ENCODE measurements around the gene ACADL. TPM values are rescaled to one million over a fixed set of nuclear protein-coding genes. Genes with fewer than 3 reads are reported as not detected.

ACADL gene
- total RNA-seq, 2 experiments from 2014 or later = not detected

- ATAC-seq (ENCODE audit: poor library complexity) (no peak), DNase-seq (no peak)
- Histone ChIP-seq H3K4me3 (ENCODE audit: low read length) (no peak overlapping the region), H3K9me3 (ENCODE audit: control insufficient read depth in 1 of 2, insufficient read depth in 1 of 2, low read length in 2 of 2) (no peaks in the 10 kb centered on the region), H3K27ac (ENCODE audit: low read depth in 1 of 2, low read length in 2 of 2) (no peak overlapping the region), H3K36me3 (ENCODE audit: insufficient read depth, low read length) (peaks cover 3% of the 10 kb centered on the region), H3K4me1 (ENCODE audit: insufficient read depth, low read length) (no peaks in the 10 kb centered on the region), H3K27me3 (ENCODE audit: control insufficient read depth in 1 of 2, insufficient read depth in 2 of 2, low read length in 2 of 2) (no peaks in the 10 kb centered on the region)
- no peak overlapping the region for H3K27ac Mint-ChIP-seq
- H3K27me3 Mint-ChIP-seq = no peaks in the 10 kb centered on the region
- intact Hi-C loops (cut with DNase I, micrococcal nuclease) = no loop called here
- no peak overlapping the region for H3K4me3 Mint-ChIP-seq
- ChIA-PET POLR2A (no interaction called here), CTCF (interaction anchor here (1.3 kb wide), 1 partner anchor 148 kb away, joined by 3 read pairs; no protein-coding TSS in a partner anchor)
- no peaks in the 10 kb centered on the region for H3K9me3 Mint-ChIP-seq
- peaks cover 39% of the 10 kb centered on the region for H3K36me3 Mint-ChIP-seq (ENCODE audit: low read depth)
- TF ChIP-seq CTCF (IDR thresholded peaks at IDR 0.05) = no peak
- peaks cover 25% of the 10 kb centered on the region for H3K4me1 Mint-ChIP-seq (ENCODE audit: low read depth)
These were observed 67.0 kb downstream of the ACADL start for GRCh38 chr2:210158236-210158635.

- Histone ChIP-seq H3K27me3 (ENCODE audit: control insufficient read depth in 1 of 2, insufficient read depth in 2 of 2, low read length in 2 of 2) (no peaks in the 10 kb centered on the region), H3K4me1 (ENCODE audit: insufficient read depth, low read length) (no peaks in the 10 kb centered on the region), H3K27ac (ENCODE audit: low read depth in 1 of 2, low read length in 2 of 2) (no peak overlapping the region), H3K4me3 (ENCODE audit: low read length) (no peak overlapping the region), H3K9me3 (ENCODE audit: control insufficient read depth in 1 of 2, insufficient read depth in 1 of 2, low read length in 2 of 2) (no peaks in the 10 kb centered on the region), H3K36me3 (ENCODE audit: insufficient read depth, low read length) (peaks cover 3% of the 10 kb centered on the region)
- no peak overlapping the region for H3K27ac Mint-ChIP-seq
- peaks cover 18% of the 10 kb centered on the region for H3K4me1 Mint-ChIP-seq (ENCODE audit: low read depth)
- ChIA-PET CTCF (no interaction called here), POLR2A (no interaction called here)
- ATAC-seq (ENCODE audit: poor library complexity) (no peak), DNase-seq (no peak)
- peaks cover 40% of the 10 kb centered on the region for H3K36me3 Mint-ChIP-seq (ENCODE audit: low read depth)
- no peak for TF ChIP-seq CTCF (IDR thresholded peaks at IDR 0.05)
- intact Hi-C loops (cut with DNase I, micrococcal nuclease) = no loop called here
- H3K9me3 Mint-ChIP-seq = no peaks in the 10 kb centered on the region
- no peak overlapping the region for H3K4me3 Mint-ChIP-seq
- no peaks in the 10 kb centered on the region for H3K27me3 Mint-ChIP-seq
These were observed 67.7 kb downstream of the ACADL start for GRCh38 chr2:210157526-210157925.

GRCh38 chr2:210147614-210148013, 77.6 kb downstream of the ACADL start:
- intact Hi-C loops (cut with DNase I, micrococcal nuclease) = no loop called here
- CTCF ChIA-PET = no interaction called here
- Histone ChIP-seq H3K27ac (ENCODE audit: low read depth in 1 of 2, low read length in 2 of 2) (no peak overlapping the region), H3K4me3 (ENCODE audit: low read length) (no peak overlapping the region), H3K4me1 (ENCODE audit: insufficient read depth, low read length) (no peaks in the 10 kb centered on the region), H3K27me3 (ENCODE audit: control insufficient read depth in 1 of 2, insufficient read depth in 2 of 2, low read length in 2 of 2) (no peaks in the 10 kb centered on the region), H3K36me3 (ENCODE audit: insufficient read depth, low read length) (no peaks in the 10 kb centered on the region), H3K9me3 (ENCODE audit: control insufficient read depth in 1 of 2, insufficient read depth in 1 of 2, low read length in 2 of 2) (no peaks in the 10 kb centered on the region)
- Mint-ChIP-seq H3K27me3 (no peaks in the 10 kb centered on the region), H3K36me3 (ENCODE audit: low read depth) (peaks cover 71% of the 10 kb centered on the region), H3K4me1 (ENCODE audit: low read depth) (no peaks in the 10 kb centered on the region), H3K4me3 (no peak overlapping the region), H3K9me3 (peaks cover 13% of the 10 kb centered on the region), H3K27ac (no peak overlapping the region)
- POLR2A ChIA-PET = no interaction called here
- TF ChIP-seq CTCF (IDR thresholded peaks at IDR 0.05) = no peak
- ATAC-seq (ENCODE audit: poor library complexity) (no peak), DNase-seq (no peak)

Other genes with a start within 250 kb of the ACADL start
- gene RPE, start 222.8 kb downstream of the ACADL start, total RNA-seq = 10 to 100 TPM; 11.3 TPM
- gene KANSL1L, start 54.0 kb downstream of the ACADL start, total RNA-seq = 1 to 10 TPM; 6.7 to 7.0 TPM
- not detected for gene MYL1, start 89.7 kb upstream of the ACADL start, total RNA-seq

Measured in CD4-positive, alpha-beta T cell (primary cell).